Loucy (cell line): Measurements from ENCODE around the gene NIPA2.
"Not testable (repeated sequence)": the region's sequence is repeated elsewhere in the genome, so short reads cannot be mapped to it uniquely, and the experiment has no call there.

Source experiments
- H2AFZ ChIP-seq: fragments of 200-600 bp; sonication (generic); 2 replicates; pipeline ENCODE4 v1.6.0; 2016; ENCODE audit warnings: antibody characterized with exemption, mild to moderate bottlenecking, low read length, moderate library complexity
- H3F3A ChIP-seq: fragments of 200-600 bp; 2 replicates; pipeline ENCODE4 v1.6.0; 2016; ENCODE audit warnings: antibody characterized with exemption, low read depth, mild to moderate bottlenecking
- H3K27me3 ChIP-seq: fragments of 200-600 bp; sonication (generic); 2 replicates; pipeline ENCODE4 v1.6.1; 2014; ENCODE audit warnings: low read length, mild to moderate bottlenecking; ENCODE audit not compliant: insufficient read depth, poor library complexity, severe bottlenecking
- H3K36me3 ChIP-seq: fragments of 200-600 bp; sonication (generic); 2 replicates; pipeline ENCODE4 v1.6.1; 2016; ENCODE audit warnings: low read length; ENCODE audit not compliant: insufficient read depth
- H3K4me1 ChIP-seq: fragments of 200-600 bp; sonication (generic); 2 replicates; pipeline ENCODE4 v1.5.1; 2014; ENCODE audit warnings: low read length, mild to moderate bottlenecking; ENCODE audit not compliant: insufficient read depth, poor library complexity, severe bottlenecking
- H3K4me2 ChIP-seq: fragments of 200-600 bp; sonication (generic); 2 replicates; pipeline ENCODE4 v1.6.0; 2014; ENCODE audit warnings: antibody characterized with exemption, low read length, low read depth, mild to moderate bottlenecking; ENCODE audit not compliant: poor library complexity, severe bottlenecking
- H3K4me3 ChIP-seq: fragments of 200-600 bp; sonication (generic); 2 replicates; pipeline ENCODE4 v1.5.1; 2014; ENCODE audit warnings: low read length, mild to moderate bottlenecking, mixed read lengths; ENCODE audit not compliant: poor library complexity, severe bottlenecking
- H3K79me2 ChIP-seq: fragments of 200-600 bp; sonication (generic); 2 replicates; pipeline ENCODE4 v1.6.1; 2014; ENCODE audit warnings: low read length; ENCODE audit not compliant: insufficient read depth
- H3K9ac ChIP-seq: fragments of 200-600 bp; sonication (generic); 2 replicates; pipeline ENCODE4 v1.6.0; 2014; ENCODE audit warnings: mild to moderate bottlenecking, low read depth, low read length, moderate library complexity; ENCODE audit not compliant: poor library complexity, severe bottlenecking
- H3K9me2 ChIP-seq: fragments of 200-600 bp; sonication (generic); replicated peaks from 2 replicates; pipeline ENCODE4 v1.6.1; 2016; ENCODE audit warnings: low read depth, low read length, mixed read lengths
- H3K9me3 ChIP-seq: fragments of 200-600 bp; sonication (generic); 2 replicates; pipeline ENCODE4 v1.6.1; 2014; ENCODE audit warnings: mild to moderate bottlenecking, antibody characterized with exemption, low read length, low read depth; ENCODE audit not compliant: insufficient read depth
- H4K20me1 ChIP-seq: fragments of 200-600 bp; sonication (generic); 2 replicates; pipeline ENCODE4 v1.6.0; 2014; ENCODE audit warnings: antibody characterized with exemption, low read length, mild to moderate bottlenecking; ENCODE audit not compliant: insufficient read depth, poor library complexity, severe bottlenecking
- EZH2phosphoT487 ChIP-seq: fragments of 200-600 bp; IDR thresholded peaks from 2 replicates; pipeline ENCODE4 v1.6.1; 2018; ENCODE audit warnings: antibody characterized with exemption, mild to moderate bottlenecking, moderate library complexity, borderline replicate concordance
- TF ChIP-seq, protein P1 (sequence below): fragments of 200-600 bp; sonication (generic); conservative IDR thresholded peaks from 2 replicates; pipeline ENCODE4 v1.5.1; 2014; ENCODE audit warnings: mild to moderate bottlenecking, antibody characterized with exemption, low read length

The NIPA2 gene

DNA sequence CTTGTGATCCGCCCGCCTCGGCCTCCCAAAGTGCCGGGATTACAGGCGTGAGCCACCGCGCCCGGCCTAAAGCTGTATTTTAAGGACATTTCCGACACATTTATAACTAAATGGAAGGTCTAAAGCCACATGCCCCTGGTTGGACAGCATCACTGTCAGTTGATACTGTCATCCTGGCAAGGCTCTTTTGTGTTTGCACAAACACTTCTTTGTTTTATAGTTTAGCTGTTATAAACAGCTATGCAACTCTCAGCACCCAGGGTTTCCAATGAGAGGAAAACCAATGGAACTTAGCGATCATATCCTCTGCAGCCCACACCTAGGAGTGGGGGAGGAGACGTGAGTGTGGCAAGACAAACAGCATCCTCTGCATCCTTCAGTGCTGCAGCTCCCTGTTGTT, 32.3 kb upstream of the NIPA2 start:
- H3K4me2 ChIP-seq, result no peak overlapping the region
- H3K9me2 ChIP-seq, result no peaks in the 10 kb centered on the region
- peaks cover 14% of the 10 kb centered on the region for H3K4me1 ChIP-seq
- H3K36me3 ChIP-seq, result no peaks in the 10 kb centered on the region
- no peak overlapping the region for H2AFZ ChIP-seq
- H3K9me3 ChIP-seq, result no peaks in the 10 kb centered on the region
- H3K9ac ChIP-seq, result no peak overlapping the region
- H3K79me2 ChIP-seq, result peaks cover 34% of the 10 kb centered on the region; the same call in 1 of the 2 replicates
- no peaks in the 10 kb centered on the region for H4K20me1 ChIP-seq
- H3F3A ChIP-seq, result 0 out of 2 replicates have a peak, but pooled peaks cover 5% of the 10 kb centered on the region
- H3K27me3 ChIP-seq, result no peaks in the 10 kb centered on the region
- no peak overlapping the region for H3K4me3 ChIP-seq
- TF ChIP-seq, protein P1, sequence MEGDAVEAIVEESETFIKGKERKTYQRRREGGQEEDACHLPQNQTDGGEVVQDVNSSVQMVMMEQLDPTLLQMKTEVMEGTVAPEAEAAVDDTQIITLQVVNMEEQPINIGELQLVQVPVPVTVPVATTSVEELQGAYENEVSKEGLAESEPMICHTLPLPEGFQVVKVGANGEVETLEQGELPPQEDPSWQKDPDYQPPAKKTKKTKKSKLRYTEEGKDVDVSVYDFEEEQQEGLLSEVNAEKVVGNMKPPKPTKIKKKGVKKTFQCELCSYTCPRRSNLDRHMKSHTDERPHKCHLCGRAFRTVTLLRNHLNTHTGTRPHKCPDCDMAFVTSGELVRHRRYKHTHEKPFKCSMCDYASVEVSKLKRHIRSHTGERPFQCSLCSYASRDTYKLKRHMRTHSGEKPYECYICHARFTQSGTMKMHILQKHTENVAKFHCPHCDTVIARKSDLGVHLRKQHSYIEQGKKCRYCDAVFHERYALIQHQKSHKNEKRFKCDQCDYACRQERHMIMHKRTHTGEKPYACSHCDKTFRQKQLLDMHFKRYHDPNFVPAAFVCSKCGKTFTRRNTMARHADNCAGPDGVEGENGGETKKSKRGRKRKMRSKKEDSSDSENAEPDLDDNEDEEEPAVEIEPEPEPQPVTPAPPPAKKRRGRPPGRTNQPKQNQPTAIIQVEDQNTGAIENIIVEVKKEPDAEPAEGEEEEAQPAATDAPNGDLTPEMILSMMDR, result no peak
- no peak for TF ChIP-seq EZH2phosphoT487

DNA sequence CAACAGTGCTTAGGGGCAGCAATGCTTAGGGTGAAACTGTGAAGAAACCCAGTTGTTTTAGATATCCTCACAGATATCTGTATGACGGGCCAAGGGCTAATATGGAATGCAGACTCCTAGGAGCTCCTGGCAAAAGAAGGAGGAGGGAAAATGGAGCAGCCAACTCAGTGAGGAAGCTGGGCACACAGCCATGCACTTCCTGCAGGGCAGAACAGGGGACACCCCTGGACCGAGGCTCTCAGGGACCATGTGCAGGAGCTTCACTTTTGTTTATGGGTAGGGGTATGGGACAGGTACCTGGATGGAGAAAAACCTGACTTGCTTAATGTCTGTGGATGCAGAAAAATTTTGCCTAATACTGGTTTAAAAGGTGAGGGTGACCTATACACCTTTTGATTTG, 31.8 kb upstream of the NIPA2 start:
- H3K27me3 ChIP-seq, result no peaks in the 10 kb centered on the region
- no peaks in the 10 kb centered on the region for H3K9me2 ChIP-seq
- H3K4me3 ChIP-seq, result no peak overlapping the region
- H3F3A ChIP-seq, result 0 out of 2 replicates have a peak, but pooled peaks cover 5% of the 10 kb centered on the region
- H3K9ac ChIP-seq, result no peak overlapping the region
- TF ChIP-seq, protein P1, result no peak
- no peak for TF ChIP-seq EZH2phosphoT487
- H3K4me1 ChIP-seq, result peaks cover 14% of the 10 kb centered on the region
- H3K36me3 ChIP-seq, result no peaks in the 10 kb centered on the region
- H3K9me3 ChIP-seq, result no peaks in the 10 kb centered on the region
- H4K20me1 ChIP-seq, result no peaks in the 10 kb centered on the region
- no peak overlapping the region for H3K4me2 ChIP-seq
- no peak overlapping the region for H2AFZ ChIP-seq
- peaks cover 33% of the 10 kb centered on the region; the same call in 1 of the 2 replicates for H3K79me2 ChIP-seq

- H3K27me3 ChIP-seq, H3K9me2 ChIP-seq, H3K4me2 ChIP-seq, H2AFZ ChIP-seq, H3K9ac ChIP-seq, H3F3A ChIP-seq, H4K20me1 ChIP-seq, H3K9me3 ChIP-seq, H3K4me3 ChIP-seq, H3K36me3 ChIP-seq: not testable (repeated sequence)
- Histone ChIP-seq H3K79me2 (peaks cover 29% of the 10 kb centered on the region; the same call in 1 of the 2 replicates), H3K4me1 (peaks cover 14% of the 10 kb centered on the region)
Observed at GRCh38 chr15:22807831-22808230, 30.6 kb upstream of the NIPA2 start.

DNA sequence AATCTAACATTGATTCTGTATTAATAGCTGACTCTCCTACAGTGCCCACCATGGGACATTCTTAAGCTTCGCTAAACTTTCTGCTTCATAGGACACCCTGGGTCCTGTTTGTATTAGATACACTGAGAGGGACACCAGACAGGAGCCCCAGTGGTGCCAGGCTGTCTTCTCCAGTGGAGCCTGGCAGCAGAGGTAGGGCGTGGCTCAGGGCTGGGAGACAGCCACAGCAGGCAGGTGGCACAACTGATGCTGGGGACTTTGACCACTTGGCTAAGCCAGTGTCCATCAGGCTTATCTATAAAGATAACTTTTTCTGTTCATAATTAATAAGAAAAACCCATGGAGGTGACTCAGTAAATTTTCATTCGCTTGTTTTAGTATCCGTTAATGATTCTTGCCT, 30.2 kb upstream of the NIPA2 start:
- Histone ChIP-seq H3K4me1 (peaks cover 14% of the 10 kb centered on the region), H4K20me1 (no peaks in the 10 kb centered on the region), H3K27me3 (no peaks in the 10 kb centered on the region), H3K79me2 (peaks cover 25% of the 10 kb centered on the region; the same call in 1 of the 2 replicates), H3K4me3 (no peak overlapping the region), H3K36me3 (peaks cover 6% of the 10 kb centered on the region; the same call in 1 of the 2 replicates), H2AFZ (no peak overlapping the region), H3K9me2 (no peaks in the 10 kb centered on the region), H3F3A (0 out of 2 replicates have a peak, but pooled peaks cover 5% of the 10 kb centered on the region), H3K4me2 (no peak overlapping the region), H3K9me3 (no peaks in the 10 kb centered on the region), H3K9ac (no peak overlapping the region)
- no peak for TF ChIP-seq EZH2phosphoT487
- TF ChIP-seq, protein P1, result no peak
